ENCODE data around the gene B4GALT4.

- TF ChIP-seq ELF4 (IDR thresholded peaks at IDR 0.05) (no peak), HDGF (IDR thresholded peaks at IDR 0.05; ENCODE audit: borderline replicate concordance) (no peak)
These were observed 17.2 kb upstream of the B4GALT4 start for GRCh38 chr3:119257654-119258410.

All from HEK293T (cell line).